ENCODE data around the gene NUS1. TPM values are rescaled to one million over a fixed set of nuclear protein-coding genes. Genes with fewer than 3 reads are reported as not detected.

NUS1 gene
- total RNA-seq, 1 experiment from 2014 or later = 54.7 TPM

DNA sequence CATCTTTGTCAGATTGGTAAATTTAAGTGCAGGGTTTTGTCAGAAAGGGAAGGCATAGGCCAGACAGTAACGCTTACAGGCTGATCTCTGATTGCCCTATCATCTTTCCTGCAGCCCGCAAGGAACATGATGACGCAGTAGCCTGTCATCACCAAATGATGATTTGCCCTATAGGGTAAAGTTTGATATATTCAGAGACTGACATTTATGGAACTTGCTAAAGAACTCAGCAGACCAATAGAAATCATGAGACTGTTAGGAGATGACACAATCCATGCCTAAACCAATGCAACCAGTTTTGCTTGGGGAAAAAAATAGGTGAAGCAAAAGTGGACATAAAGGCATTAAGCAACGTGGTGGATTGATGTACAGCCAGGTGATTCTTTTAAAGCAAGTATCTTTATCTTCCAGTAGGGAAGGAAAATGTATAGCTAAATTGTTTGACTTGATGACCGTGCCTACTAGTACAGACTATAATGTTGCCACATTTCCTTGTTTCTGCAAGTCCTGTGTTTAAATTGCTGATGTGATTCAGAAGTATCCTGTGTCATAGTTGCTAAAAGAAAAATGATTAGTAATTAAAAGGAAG is 2.4 kb downstream of the NUS1 start:
- POLR2A ChIA-PET = interaction anchor here (0.6 to 1.9 kb wide), 9 partner anchors 9 to 237 kb away, joined by 3 to 8 read pairs (median 4); partner anchors contain the start of gene GOPC

DNA sequence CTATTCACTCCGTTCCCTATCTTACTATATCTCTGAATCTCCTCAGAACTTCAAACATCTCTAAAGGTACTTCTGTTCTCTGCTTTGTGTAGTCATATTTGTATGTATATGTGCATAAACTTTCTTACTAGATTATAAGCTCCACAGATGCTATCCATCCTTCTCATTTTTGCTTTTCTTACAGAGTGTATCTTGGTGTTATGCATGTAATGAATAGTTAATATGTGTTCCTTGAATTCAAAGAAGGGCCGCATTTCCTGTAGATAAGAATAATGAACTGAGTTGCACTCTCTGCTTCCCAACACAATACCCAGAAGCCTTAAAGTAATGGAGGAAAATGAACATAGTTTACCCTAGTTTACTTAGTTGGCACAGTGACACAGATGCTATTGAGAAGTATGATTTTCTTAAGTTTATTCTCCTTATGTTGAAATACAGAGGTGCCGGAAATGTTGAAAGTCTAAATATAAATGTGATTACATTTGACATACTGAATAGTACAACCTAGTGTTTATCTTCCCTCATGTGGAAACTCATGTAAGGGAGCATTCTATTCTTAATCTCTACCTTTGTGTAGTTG is 6.0 kb downstream of the NUS1 start:
- intact Hi-C loops (cut with micrococcal nuclease) = no loop called here
- no peaks in the 10 kb centered on the region for H3K27me3 Mint-ChIP-seq (ENCODE audit: insufficient read depth, unreplicated experiment)
- no peak for DNase-seq (ENCODE audit: unreplicated experiment)
- peaks cover 49% of the 10 kb centered on the region for H3K4me1 Mint-ChIP-seq (ENCODE audit: insufficient read depth, unreplicated experiment)
- peaks cover 25% of the 10 kb centered on the region for H3K36me3 Mint-ChIP-seq (ENCODE audit: insufficient read depth, unreplicated experiment)
- POLR2A ChIA-PET = interaction anchor here (0.6 to 0.7 kb wide), 2 partner anchors 38 to 80 kb away, joined by 3 read pairs; no protein-coding TSS in a partner anchor
- no peaks in the 10 kb centered on the region for H3K9me3 Mint-ChIP-seq (ENCODE audit: unreplicated experiment)
- no peak overlapping the region for H3K27ac Mint-ChIP-seq (ENCODE audit: low read depth, unreplicated experiment)
- TF ChIP-seq, protein P1, sequence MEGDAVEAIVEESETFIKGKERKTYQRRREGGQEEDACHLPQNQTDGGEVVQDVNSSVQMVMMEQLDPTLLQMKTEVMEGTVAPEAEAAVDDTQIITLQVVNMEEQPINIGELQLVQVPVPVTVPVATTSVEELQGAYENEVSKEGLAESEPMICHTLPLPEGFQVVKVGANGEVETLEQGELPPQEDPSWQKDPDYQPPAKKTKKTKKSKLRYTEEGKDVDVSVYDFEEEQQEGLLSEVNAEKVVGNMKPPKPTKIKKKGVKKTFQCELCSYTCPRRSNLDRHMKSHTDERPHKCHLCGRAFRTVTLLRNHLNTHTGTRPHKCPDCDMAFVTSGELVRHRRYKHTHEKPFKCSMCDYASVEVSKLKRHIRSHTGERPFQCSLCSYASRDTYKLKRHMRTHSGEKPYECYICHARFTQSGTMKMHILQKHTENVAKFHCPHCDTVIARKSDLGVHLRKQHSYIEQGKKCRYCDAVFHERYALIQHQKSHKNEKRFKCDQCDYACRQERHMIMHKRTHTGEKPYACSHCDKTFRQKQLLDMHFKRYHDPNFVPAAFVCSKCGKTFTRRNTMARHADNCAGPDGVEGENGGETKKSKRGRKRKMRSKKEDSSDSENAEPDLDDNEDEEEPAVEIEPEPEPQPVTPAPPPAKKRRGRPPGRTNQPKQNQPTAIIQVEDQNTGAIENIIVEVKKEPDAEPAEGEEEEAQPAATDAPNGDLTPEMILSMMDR (IDR thresholded peaks at IDR 0.05; ENCODE audit: unreplicated experiment) = no peak
- BruUV-seq (replicated peaks) = no TSS peak
- H3K4me3 Mint-ChIP-seq (ENCODE audit: unreplicated experiment) = no peak overlapping the region
- CTCF ChIA-PET = no interaction called here

More for the DNA sequence above, 2.4 kb downstream of the NUS1 start:
- H3K4me1 Mint-ChIP-seq (ENCODE audit: insufficient read depth, unreplicated experiment) = peaks cover 51% of the 10 kb centered on the region
- intact Hi-C loops (cut with micrococcal nuclease) = loop anchor here (5.0 to 10.0 kb wide), 2 partner anchors 75 to 233 kb away; partner anchors contain the start of gene GOPC
- no peaks in the 10 kb centered on the region for H3K9me3 Mint-ChIP-seq (ENCODE audit: unreplicated experiment)
- BruUV-seq (replicated peaks) = no TSS peak
- peak; percentile 50 for DNase-seq (ENCODE audit: unreplicated experiment)
- peak overlapping the region; percentile 93 for H3K4me3 Mint-ChIP-seq (ENCODE audit: unreplicated experiment)
- CTCF ChIA-PET = interaction anchor here (0.7 to 1.5 kb wide), 3 partner anchors 14 to 606 kb away, joined by 5 to 6 read pairs (median 5); no protein-coding TSS in a partner anchor
- no peaks in the 10 kb centered on the region for H3K27me3 Mint-ChIP-seq (ENCODE audit: insufficient read depth, unreplicated experiment)
- H3K36me3 Mint-ChIP-seq (ENCODE audit: insufficient read depth, unreplicated experiment) = peaks cover 25% of the 10 kb centered on the region
- no peak overlapping the region for H3K27ac Mint-ChIP-seq (ENCODE audit: low read depth, unreplicated experiment)
- TF ChIP-seq, protein P1 (IDR thresholded peaks at IDR 0.05; ENCODE audit: unreplicated experiment) = no peak

GRCh38 chr6:117684749-117685148 is 9.5 kb downstream of the NUS1 start:
- Mint-ChIP-seq H3K36me3 (ENCODE audit: insufficient read depth, unreplicated experiment) (peaks cover 12% of the 10 kb centered on the region), H3K4me1 (ENCODE audit: insufficient read depth, unreplicated experiment) (peaks cover 31% of the 10 kb centered on the region), H3K27me3 (ENCODE audit: insufficient read depth, unreplicated experiment) (no peaks in the 10 kb centered on the region), H3K9me3 (ENCODE audit: unreplicated experiment) (no peaks in the 10 kb centered on the region), H3K27ac (ENCODE audit: low read depth, unreplicated experiment) (no peak overlapping the region), H3K4me3 (ENCODE audit: unreplicated experiment) (no peak overlapping the region)
- TF ChIP-seq, protein P1 (IDR thresholded peaks at IDR 0.05; ENCODE audit: unreplicated experiment) = no peak
- POLR2A ChIA-PET = no interaction called here
- BruUV-seq (replicated peaks) = no TSS peak
- CTCF ChIA-PET = no interaction called here
- intact Hi-C loops (cut with micrococcal nuclease) = no loop called here
- DNase-seq (ENCODE audit: unreplicated experiment) = no peak

GRCh38 chr6:117685359-117685758 is 10.1 kb downstream of the NUS1 start:
- TF ChIP-seq, protein P1 (IDR thresholded peaks at IDR 0.05; ENCODE audit: unreplicated experiment) = no peak
- ChIA-PET CTCF (no interaction called here), POLR2A (no interaction called here)
- BruUV-seq (replicated peaks) = no TSS peak
- Mint-ChIP-seq H3K27ac (ENCODE audit: low read depth, unreplicated experiment) (no peak overlapping the region), H3K36me3 (ENCODE audit: insufficient read depth, unreplicated experiment) (peaks cover 8% of the 10 kb centered on the region), H3K27me3 (ENCODE audit: insufficient read depth, unreplicated experiment) (no peaks in the 10 kb centered on the region), H3K4me3 (ENCODE audit: unreplicated experiment) (no peak overlapping the region), H3K4me1 (ENCODE audit: insufficient read depth, unreplicated experiment) (peaks cover 29% of the 10 kb centered on the region), H3K9me3 (ENCODE audit: unreplicated experiment) (no peaks in the 10 kb centered on the region)
- intact Hi-C loops (cut with micrococcal nuclease) = no loop called here
- no peak for DNase-seq (ENCODE audit: unreplicated experiment)
